Measurements from ENCODE around the gene ANXA6. TPM values are rescaled to one million over a fixed set of nuclear protein-coding genes. Genes with fewer than 3 reads are reported as not detected.

ANXA6 gene
- total RNA-seq, 1 donor from 2014 or later: 320 TPM

GRCh38 chr5:151118913-151119575 lies 38.5 kb downstream of the ANXA6 start:
- Histone ChIP-seq H3K27ac (ENCODE audit: low read depth, low read length) (no peak overlapping the region), H3K27me3 (ENCODE audit: insufficient read depth, low read length) (no peaks in the 10 kb centered on the region), H3K4me2 (ENCODE audit: low read length) (no peak overlapping the region), H3K79me2 (ENCODE audit: insufficient read depth, low read length) (peaks cover 3% of the 10 kb centered on the region), H3K9ac (ENCODE audit: low read length) (no peak overlapping the region), H3K4me1 (ENCODE audit: insufficient read depth, low read length) (peaks cover 4% of the 10 kb centered on the region), H2AFZ (ENCODE audit: low read depth, low read length) (no peak overlapping the region), H3K36me3 (ENCODE audit: insufficient read depth, low read length) (peaks cover 58% of the 10 kb centered on the region), H4K20me1 (ENCODE audit: insufficient read depth, low read length) (peaks cover 64% of the 10 kb centered on the region), H3K9me3 (ENCODE audit: insufficient read depth, low read depth, low read length) (no peaks in the 10 kb centered on the region), H3K4me3 (ENCODE audit: insufficient read depth, low read depth, low read length) (no peak overlapping the region)
- no peak for FAIRE-seq
- TF ChIP-seq CTCF (IDR thresholded peaks at IDR 0.05; ENCODE audit: insufficient read depth, low read depth, low read length): no peak
- no peak for TF ChIP-seq EZH2 (IDR thresholded peaks at IDR 0.05; ENCODE audit: insufficient read depth, low read length)
- Mint-ChIP-seq H3K27me3 (ENCODE audit: low read depth, unreplicated experiment) (no peaks in the 10 kb centered on the region), H3K27ac (ENCODE audit: unreplicated experiment) (no peak overlapping the region), H3K36me3 (ENCODE audit: low read depth, unreplicated experiment) (peaks cover 38% of the 10 kb centered on the region), H3K4me1 (ENCODE audit: low read depth, unreplicated experiment) (no peaks in the 10 kb centered on the region), H3K4me3 (ENCODE audit: unreplicated experiment) (no peak overlapping the region), H3K9me3 (ENCODE audit: unreplicated experiment) (no peaks in the 10 kb centered on the region)
- no peak for DNase-seq (ENCODE audit: low read depth)

DNA sequence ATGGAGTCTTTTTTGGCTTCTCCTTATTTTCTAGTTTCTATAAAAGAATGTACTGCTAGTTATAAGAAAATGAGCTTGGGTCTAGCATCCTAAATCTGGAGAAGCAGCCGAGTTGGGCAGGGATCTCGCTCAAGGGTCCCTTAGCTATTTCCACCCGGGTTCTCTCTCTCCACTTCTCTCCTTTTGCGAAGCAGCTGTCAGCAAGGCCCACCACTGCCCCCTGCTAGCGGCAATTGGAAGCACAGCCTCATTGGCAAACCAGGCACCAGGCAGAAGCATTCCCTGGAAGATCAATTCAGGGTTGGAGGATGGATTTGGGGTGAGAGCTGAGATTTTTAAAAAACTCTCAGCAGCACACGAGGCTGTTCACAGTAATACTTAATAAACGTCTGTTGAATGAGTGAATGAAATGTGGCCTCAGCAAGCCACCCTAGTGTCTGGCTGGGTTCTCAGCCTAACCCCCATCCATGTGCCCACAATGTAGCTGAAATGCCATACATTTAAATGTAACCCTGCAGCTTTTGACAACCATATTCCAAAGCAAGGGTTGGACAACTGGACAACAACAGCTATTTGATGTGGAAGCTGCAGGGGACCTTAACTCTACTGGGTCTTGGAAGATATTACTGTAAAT lies 42.2 kb downstream of the ANXA6 start:
- no peak overlapping the region for H3K4me2 ChIP-seq (ENCODE audit: low read length)
- H2AFZ ChIP-seq (ENCODE audit: low read depth, low read length): no peak overlapping the region
- no peak overlapping the region for H3K9ac ChIP-seq (ENCODE audit: low read length)
- FAIRE-seq (no peak), DNase-seq (ENCODE audit: low read depth) (peak; percentile 24)
- H3K27ac ChIP-seq (ENCODE audit: low read depth, low read length): no peak overlapping the region
- no peaks in the 10 kb centered on the region for H3K27me3 ChIP-seq (ENCODE audit: insufficient read depth, low read length)
- H3K36me3 ChIP-seq (ENCODE audit: insufficient read depth, low read length): peaks cover 46% of the 10 kb centered on the region
- Mint-ChIP-seq H3K4me1 (ENCODE audit: low read depth, unreplicated experiment) (no peaks in the 10 kb centered on the region), H3K4me3 (ENCODE audit: unreplicated experiment) (no peak overlapping the region), H3K9me3 (ENCODE audit: unreplicated experiment) (no peaks in the 10 kb centered on the region), H3K36me3 (ENCODE audit: low read depth, unreplicated experiment) (peaks cover 24% of the 10 kb centered on the region), H3K27ac (ENCODE audit: unreplicated experiment) (no peak overlapping the region), H3K27me3 (ENCODE audit: low read depth, unreplicated experiment) (no peaks in the 10 kb centered on the region)
- H3K4me1 ChIP-seq (ENCODE audit: insufficient read depth, low read length): no peaks in the 10 kb centered on the region
- H4K20me1 ChIP-seq (ENCODE audit: insufficient read depth, low read length): peaks cover 51% of the 10 kb centered on the region
- no peak overlapping the region for H3K4me3 ChIP-seq (ENCODE audit: insufficient read depth, low read depth, low read length)
- no peak for TF ChIP-seq EZH2 (IDR thresholded peaks at IDR 0.05; ENCODE audit: insufficient read depth, low read length)
- TF ChIP-seq CTCF (IDR thresholded peaks at IDR 0.05; ENCODE audit: insufficient read depth, low read depth, low read length): peak; percentile 91
- no peaks in the 10 kb centered on the region for H3K9me3 ChIP-seq (ENCODE audit: insufficient read depth, low read depth, low read length)
- H3K79me2 ChIP-seq (ENCODE audit: insufficient read depth, low read length): no peaks in the 10 kb centered on the region

DNA sequence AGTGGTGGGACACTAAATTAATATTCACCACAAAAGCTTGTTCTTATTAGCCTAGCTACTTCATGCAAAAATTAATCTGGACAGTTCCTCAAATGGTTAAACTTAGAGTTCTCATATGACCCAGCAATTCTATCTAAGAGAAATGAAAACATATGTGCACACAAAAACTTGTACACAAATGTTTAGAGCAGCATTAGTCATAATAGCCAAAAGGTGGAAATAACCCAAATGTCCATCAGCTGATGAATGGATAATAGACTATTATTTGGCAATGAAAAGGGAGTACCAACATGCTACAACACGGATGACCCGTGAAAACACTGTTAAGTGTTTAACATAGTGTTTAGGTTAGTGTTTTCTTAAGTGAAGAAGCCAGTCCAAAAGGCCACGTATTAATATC lies 43.9 kb downstream of the ANXA6 start:
- Mint-ChIP-seq H3K27ac (ENCODE audit: unreplicated experiment) (no peak overlapping the region), H3K9me3 (ENCODE audit: unreplicated experiment) (no peaks in the 10 kb centered on the region), H3K4me1 (ENCODE audit: low read depth, unreplicated experiment) (no peaks in the 10 kb centered on the region), H3K36me3 (ENCODE audit: low read depth, unreplicated experiment) (peaks cover 18% of the 10 kb centered on the region), H3K4me3 (ENCODE audit: unreplicated experiment) (no peak overlapping the region), H3K27me3 (ENCODE audit: low read depth, unreplicated experiment) (no peaks in the 10 kb centered on the region)
- Histone ChIP-seq H3K27ac (ENCODE audit: low read depth, low read length) (no peak overlapping the region), H3K36me3 (ENCODE audit: insufficient read depth, low read length) (peaks cover 51% of the 10 kb centered on the region), H3K4me3 (ENCODE audit: insufficient read depth, low read depth, low read length) (no peak overlapping the region), H2AFZ (ENCODE audit: low read depth, low read length) (no peak overlapping the region), H3K79me2 (ENCODE audit: insufficient read depth, low read length) (no peaks in the 10 kb centered on the region), H3K4me2 (ENCODE audit: low read length) (no peak overlapping the region), H4K20me1 (ENCODE audit: insufficient read depth, low read length) (peaks cover 66% of the 10 kb centered on the region), H3K9me3 (ENCODE audit: insufficient read depth, low read depth, low read length) (no peaks in the 10 kb centered on the region), H3K4me1 (ENCODE audit: insufficient read depth, low read length) (peaks cover under 1% of the 10 kb centered on the region), H3K27me3 (ENCODE audit: insufficient read depth, low read length) (no peaks in the 10 kb centered on the region), H3K9ac (ENCODE audit: low read length) (no peak overlapping the region)
- no peak for DNase-seq (ENCODE audit: low read depth)
- FAIRE-seq: no peak
- TF ChIP-seq CTCF (IDR thresholded peaks at IDR 0.05; ENCODE audit: insufficient read depth, low read depth, low read length) (no peak), EZH2 (IDR thresholded peaks at IDR 0.05; ENCODE audit: insufficient read depth, low read length) (no peak)
